ENCODE data around the gene FZD1.
A peak's percentile ranks its signal among the peaks of the same experiment; 100 is the strongest.

Gene FZD1

GRCh38 chr7:91265693-91266066, 1.4 kb downstream of the FZD1 start:
- DNase-seq = peak; percentile 77

GRCh38 chr7:91266067-91266688, 1.9 kb downstream of the FZD1 start:
- DNase-seq = no peak

GRCh38 chr7:91266689-91267090, 2.5 kb downstream of the FZD1 start:
- DNase-seq = peak; percentile 15

GRCh38 chr7:91267171-91267955, 3.1 kb downstream of the FZD1 start:
- no peak for DNase-seq

GRCh38 chr7:91270372-91270771, 6.1 kb downstream of the FZD1 start:
- DNase-seq = no peak

- DNase-seq = no peak
Measured at GRCh38 chr7:91276909-91277308, 12.7 kb downstream of the FZD1 start.

- peak; percentile 76 for DNase-seq
Measured at GRCh38 chr7:91280185-91280584, 16.0 kb downstream of the FZD1 start.

GRCh38 chr7:91280604-91281003, 16.4 kb downstream of the FZD1 start:
- DNase-seq = no peak

- DNase-seq = no peak
Measured at GRCh38 chr7:91285696-91286355, 21.6 kb downstream of the FZD1 start.

GRCh38 chr7:91286432-91286831, 22.2 kb downstream of the FZD1 start:
- peak; percentile 70 for DNase-seq

- DNase-seq = peak; percentile 28
Measured at GRCh38 chr7:91287371-91288084, 23.3 kb downstream of the FZD1 start.

GRCh38 chr7:91288208-91288824, 24.1 kb downstream of the FZD1 start:
- DNase-seq = peak; percentile 81

- no peak for DNase-seq
Measured at GRCh38 chr7:91289633-91290254, 25.5 kb downstream of the FZD1 start.

GRCh38 chr7:91291302-91291701, 27.1 kb downstream of the FZD1 start:
- no peak for DNase-seq

- peak; percentile 95 for DNase-seq
Measured at GRCh38 chr7:91291902-91292301, 27.7 kb downstream of the FZD1 start.

GRCh38 chr7:91292506-91292905, 28.3 kb downstream of the FZD1 start:
- peak; percentile 58 for DNase-seq

- peak; percentile 28 for DNase-seq
Measured at GRCh38 chr7:91293136-91293535, 28.9 kb downstream of the FZD1 start.

GRCh38 chr7:91293840-91294239, 29.6 kb downstream of the FZD1 start:
- DNase-seq = no peak

GRCh38 chr7:91294639-91295220, 30.5 kb downstream of the FZD1 start:
- DNase-seq = no peak

GRCh38 chr7:91295576-91295975, 31.3 kb downstream of the FZD1 start:
- DNase-seq = no peak

GRCh38 chr7:91297939-91298338, 33.7 kb downstream of the FZD1 start:
- no peak for DNase-seq

Data from DMS53 (cell line).